GM19395 (cell line): ENCODE data around the gene SPCS1.
A peak's percentile ranks its signal among the peaks of the same experiment; 100 is the strongest.

Experiments
- ATAC-seq: cut with Tn5 transposase; IDR thresholded peaks from one replicate; pipeline ENCODE4 v1.9.1; 2021; ENCODE audit warnings: mild to moderate bottlenecking, moderate library complexity; ENCODE audit not compliant: unreplicated experiment

Gene SPCS1

GRCh38 chr3:52694528-52695189 is 11.2 kb upstream of the SPCS1 start:
- ATAC-seq = no peak

- ATAC-seq = no peak
Observed at GRCh38 chr3:52695798-52696671, 9.9 kb upstream of the SPCS1 start.

GRCh38 chr3:52696830-52697631 is 8.9 kb upstream of the SPCS1 start:
- no peak for ATAC-seq

GRCh38 chr3:52697632-52697965 is 8.3 kb upstream of the SPCS1 start:
- no peak for ATAC-seq

GRCh38 chr3:52703341-52703740 is 2.6 kb upstream of the SPCS1 start:
- no peak for ATAC-seq

- ATAC-seq = no peak
Observed at GRCh38 chr3:52704611-52705437, 1.1 kb upstream of the SPCS1 start.

- ATAC-seq = no peak
Observed at GRCh38 chr3:52705438-52705687, 543 bp upstream of the SPCS1 start.

GRCh38 chr3:52707585-52707984 is 1.7 kb downstream of the SPCS1 start:
- no peak for ATAC-seq

- no peak for ATAC-seq
Observed at GRCh38 chr3:52710512-52710911, 4.6 kb downstream of the SPCS1 start.

- no peak for ATAC-seq
Observed at GRCh38 chr3:52712291-52713212, 6.6 kb downstream of the SPCS1 start.

GRCh38 chr3:52714335-52715302 is 8.7 kb downstream of the SPCS1 start:
- ATAC-seq = no peak

- ATAC-seq = no peak
Observed at GRCh38 chr3:52715714-52716305, 9.9 kb downstream of the SPCS1 start.

GRCh38 chr3:52719618-52720017 is 13.7 kb downstream of the SPCS1 start:
- ATAC-seq = no peak

GRCh38 chr3:52721002-52721729 is 15.3 kb downstream of the SPCS1 start:
- ATAC-seq = peak; percentile 71

GRCh38 chr3:52721730-52722008 is 15.8 kb downstream of the SPCS1 start:
- no peak for ATAC-seq

GRCh38 chr3:52722491-52722890 is 16.6 kb downstream of the SPCS1 start:
- no peak for ATAC-seq

GRCh38 chr3:52723935-52724334 is 18.0 kb downstream of the SPCS1 start:
- no peak for ATAC-seq

- ATAC-seq = no peak
Observed at GRCh38 chr3:52724511-52724910, 18.6 kb downstream of the SPCS1 start.
